Measurements from ENCODE around the gene DIDO1.
A peak's percentile ranks its signal among the peaks of the same experiment; 100 is the strongest.

DIDO1 gene

GRCh38 chr20:62895539-62895938 is 30.8 kb downstream of the DIDO1 start:
- DNase-seq (ENCODE audit: low read depth in 2 of 2): no peak

DNA sequence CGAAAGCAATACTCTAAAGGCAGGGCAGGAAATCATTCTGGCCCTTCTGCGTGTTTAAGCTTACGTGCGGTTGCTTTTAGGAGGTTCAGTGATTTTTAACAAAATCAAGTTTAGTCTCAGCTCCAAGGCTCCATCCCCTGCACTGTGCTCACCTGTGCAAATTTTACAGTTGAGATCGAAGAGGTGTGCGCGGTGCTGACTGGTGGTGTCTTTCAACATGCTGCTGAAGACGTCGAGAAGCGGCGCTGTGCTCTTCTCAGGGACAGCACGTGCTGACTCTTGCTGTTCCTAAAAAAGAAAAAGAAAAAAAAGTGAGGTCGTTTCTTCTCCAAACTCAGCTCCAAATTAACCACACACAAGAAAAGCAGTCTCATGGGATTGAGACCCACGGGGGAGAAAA is 32.0 kb downstream of the DIDO1 start:
- DNase-seq (ENCODE audit: low read depth in 2 of 2): no peak

DNA sequence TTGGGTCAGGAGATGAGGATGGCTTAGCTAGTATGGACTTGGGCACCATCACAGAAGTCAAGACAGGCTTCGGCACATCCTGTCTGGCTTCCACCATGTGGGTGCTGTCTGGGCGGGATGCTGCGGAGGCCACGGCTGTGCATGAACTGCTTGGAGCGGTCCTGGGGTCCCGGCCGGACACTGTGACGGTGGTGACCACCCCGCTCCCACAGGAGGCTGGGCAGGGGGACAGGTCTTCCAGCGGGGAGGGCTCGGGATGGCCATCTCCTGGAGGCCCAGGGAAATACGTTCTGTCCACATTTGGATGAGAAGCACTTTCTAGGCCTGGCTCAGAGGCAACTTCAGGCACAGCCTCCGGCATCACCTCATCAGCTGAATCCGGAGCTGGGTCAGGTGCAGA is 32.6 kb downstream of the DIDO1 start:
- DNase-seq (ENCODE audit: low read depth in 2 of 2): no peak

- no peak for DNase-seq (ENCODE audit: low read depth in 2 of 2)
These were observed 33.7 kb downstream of the DIDO1 start for GRCh38 chr20:62892348-62893304.

DNA sequence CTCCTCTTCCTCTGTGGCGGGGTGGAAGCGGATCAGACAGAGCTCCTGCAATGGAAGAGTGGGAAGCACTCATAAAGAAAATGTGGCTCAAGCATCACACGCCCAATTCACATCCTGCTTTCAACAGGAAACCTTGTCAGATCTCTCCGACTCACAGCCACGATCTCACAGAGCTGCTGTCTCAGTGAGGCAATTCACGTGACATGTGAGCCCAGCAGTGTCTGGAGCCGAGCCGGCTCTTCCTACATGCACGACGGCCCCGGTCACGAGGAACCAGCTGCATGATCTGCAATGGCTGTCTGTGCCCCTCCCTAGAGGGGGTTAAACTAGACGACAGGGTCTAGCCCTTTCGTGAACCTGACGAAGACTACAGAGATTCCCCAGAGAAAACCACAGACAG is 35.2 kb downstream of the DIDO1 start:
- peak in 1 of 2 donors; percentile 27 for DNase-seq (ENCODE audit: low read depth in 2 of 2)

- DNase-seq (ENCODE audit: low read depth in 2 of 2): no peak
These were observed 35.9 kb downstream of the DIDO1 start for GRCh38 chr20:62890444-62890843.

GRCh38 chr20:62889871-62890270 is 36.4 kb downstream of the DIDO1 start:
- DNase-seq (ENCODE audit: low read depth in 2 of 2): no peak

DNA sequence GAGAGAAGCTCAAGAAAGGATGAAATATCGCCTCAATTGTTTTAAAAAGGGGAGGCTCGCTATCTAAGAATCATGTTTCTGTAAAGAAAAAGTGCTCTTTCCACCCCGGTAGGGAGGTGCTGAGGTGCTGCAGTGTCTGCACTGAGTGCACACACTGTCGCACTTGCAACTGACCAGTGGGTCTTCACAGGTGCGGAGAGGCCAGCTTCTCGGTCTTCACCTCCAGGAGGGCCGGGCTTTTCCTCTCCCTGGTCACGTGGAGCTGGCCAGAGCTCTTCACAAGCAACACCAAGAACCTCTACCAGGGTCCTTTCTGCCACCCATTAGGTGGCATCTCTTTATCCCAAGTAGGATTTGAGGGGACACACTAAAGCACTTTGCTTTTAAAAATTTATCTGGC is 36.9 kb downstream of the DIDO1 start:
- DNase-seq (ENCODE audit: low read depth in 2 of 2): no peak

GRCh38 chr20:62888910-62889309 is 37.4 kb downstream of the DIDO1 start:
- no peak for DNase-seq (ENCODE audit: low read depth in 2 of 2)

GRCh38 chr20:62888406-62888805 is 37.9 kb downstream of the DIDO1 start:
- no peak for DNase-seq (ENCODE audit: low read depth in 2 of 2)

DNA sequence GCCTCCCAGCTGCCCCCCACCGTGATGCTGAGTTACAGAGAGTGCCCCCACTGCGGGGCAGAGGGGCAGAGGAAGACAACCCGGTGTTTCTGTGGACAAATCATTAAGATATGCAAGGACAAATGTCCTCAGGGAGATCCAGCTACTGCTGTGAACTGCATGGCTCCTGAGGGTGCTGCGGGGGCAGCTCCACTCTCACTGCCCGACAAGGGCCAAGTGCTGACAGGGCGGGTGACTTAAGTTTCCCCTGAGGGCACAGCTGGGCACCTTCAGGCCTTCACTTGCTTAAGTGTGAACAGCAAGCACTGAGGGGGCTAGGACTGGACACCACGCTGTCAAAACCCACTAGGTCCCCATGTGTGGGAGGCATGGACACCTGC is 38.5 kb downstream of the DIDO1 start:
- no peak for DNase-seq (ENCODE audit: low read depth in 2 of 2)

DNA sequence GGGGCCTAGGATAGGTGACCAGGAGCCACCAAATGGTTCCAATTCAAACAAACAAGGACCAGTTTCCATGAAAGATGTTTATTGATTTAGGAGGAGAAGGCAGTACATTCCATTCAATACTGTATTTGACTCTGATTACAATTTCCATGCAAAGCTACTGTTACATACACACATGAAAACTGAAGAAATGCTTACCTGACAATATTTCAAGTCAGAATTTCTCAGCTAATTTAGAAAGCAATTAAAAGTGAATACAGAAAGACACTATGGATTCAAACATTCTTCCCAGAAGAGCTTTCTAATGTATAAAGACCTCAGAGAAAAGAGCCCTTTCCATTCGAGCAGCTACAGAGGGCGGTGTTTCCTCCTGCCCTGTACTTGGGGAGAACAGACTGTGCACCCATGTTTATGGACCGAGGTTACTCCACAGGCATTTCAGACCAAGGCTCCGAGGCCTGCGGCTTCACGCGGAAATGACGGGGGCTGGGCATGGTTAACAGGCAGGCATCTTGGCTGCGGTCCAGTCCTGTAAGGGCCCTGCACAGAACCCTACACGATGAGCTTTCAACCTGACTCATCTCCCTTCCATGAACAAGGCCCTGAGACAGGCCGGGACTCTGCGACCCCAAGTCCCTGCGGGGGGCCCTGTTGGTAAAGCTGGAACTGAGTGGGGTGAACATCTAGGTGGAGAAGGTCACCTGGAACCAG is 39.0 kb downstream of the DIDO1 start:
- no peak for DNase-seq (ENCODE audit: low read depth in 2 of 2)

GRCh38 chr20:62886709-62887058 is 39.6 kb downstream of the DIDO1 start:
- DNase-seq (ENCODE audit: low read depth in 2 of 2): no peak

GRCh38 chr20:62885896-62886708 is 40.2 kb downstream of the DIDO1 start:
- no peak for DNase-seq (ENCODE audit: low read depth in 2 of 2)

- no peak for DNase-seq (ENCODE audit: low read depth in 2 of 2)
These were observed 41.0 kb downstream of the DIDO1 start for GRCh38 chr20:62885046-62885895.

DNA sequence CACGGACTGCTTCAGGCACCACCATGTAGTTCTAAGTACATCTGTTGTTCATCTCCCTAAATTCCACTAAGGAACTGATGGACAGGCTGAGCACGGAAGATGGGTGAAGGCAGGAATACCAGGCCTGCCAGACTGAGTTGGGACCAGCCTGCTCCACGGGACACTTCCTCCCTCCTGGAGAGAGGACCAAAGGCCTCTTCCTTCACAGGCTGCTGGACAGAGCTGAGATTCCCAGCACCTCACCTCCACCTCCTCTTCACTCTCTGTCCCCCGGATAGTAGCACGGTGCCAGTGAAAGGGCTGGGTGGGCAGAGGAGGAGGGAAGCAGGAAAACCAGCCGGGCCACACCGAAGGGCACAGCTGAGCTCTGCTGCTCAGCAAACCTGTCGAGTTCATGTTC is 41.7 kb downstream of the DIDO1 start:
- DNase-seq (ENCODE audit: low read depth in 2 of 2): no peak

- DNase-seq (ENCODE audit: low read depth in 2 of 2): no peak
These were observed 43.9 kb downstream of the DIDO1 start for GRCh38 chr20:62882426-62882825.

DNA sequence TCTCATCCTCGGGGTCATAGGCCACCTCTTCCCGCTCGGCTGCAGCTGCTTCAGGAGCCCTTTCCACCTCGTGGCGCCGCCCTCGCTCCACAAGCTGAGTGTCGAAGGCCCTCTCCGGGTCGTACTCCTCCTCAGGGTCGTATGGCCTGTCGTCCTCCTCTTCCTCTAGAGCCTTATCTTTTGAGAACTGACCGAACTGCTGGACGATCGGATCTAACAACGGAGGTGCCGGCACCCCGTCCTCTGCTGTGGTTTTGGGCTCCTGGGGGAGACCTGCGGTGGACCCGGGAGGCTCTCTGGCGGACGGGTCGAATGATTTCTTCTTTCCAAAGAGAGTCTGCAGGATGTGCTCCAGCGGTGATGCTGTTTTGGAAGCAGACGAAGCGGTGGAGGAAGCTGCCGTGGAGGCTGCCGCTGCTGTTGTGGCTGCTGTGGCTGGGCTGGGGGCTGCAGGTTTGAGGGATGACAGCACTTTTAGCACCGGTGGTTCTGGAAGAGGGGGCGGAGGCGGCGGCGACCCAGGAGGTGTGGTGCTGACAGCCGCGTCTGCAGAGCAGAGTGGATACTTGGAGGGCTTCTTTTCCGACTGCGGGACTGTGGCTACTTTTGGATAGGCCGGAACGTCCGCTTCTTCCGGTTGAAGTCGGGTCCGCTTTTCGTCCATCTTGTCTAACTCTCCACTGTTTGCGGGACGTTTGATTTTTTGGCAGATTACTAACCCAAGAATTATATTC is 44.5 kb downstream of the DIDO1 start:
- no peak for DNase-seq (ENCODE audit: low read depth in 2 of 2)

DNA sequence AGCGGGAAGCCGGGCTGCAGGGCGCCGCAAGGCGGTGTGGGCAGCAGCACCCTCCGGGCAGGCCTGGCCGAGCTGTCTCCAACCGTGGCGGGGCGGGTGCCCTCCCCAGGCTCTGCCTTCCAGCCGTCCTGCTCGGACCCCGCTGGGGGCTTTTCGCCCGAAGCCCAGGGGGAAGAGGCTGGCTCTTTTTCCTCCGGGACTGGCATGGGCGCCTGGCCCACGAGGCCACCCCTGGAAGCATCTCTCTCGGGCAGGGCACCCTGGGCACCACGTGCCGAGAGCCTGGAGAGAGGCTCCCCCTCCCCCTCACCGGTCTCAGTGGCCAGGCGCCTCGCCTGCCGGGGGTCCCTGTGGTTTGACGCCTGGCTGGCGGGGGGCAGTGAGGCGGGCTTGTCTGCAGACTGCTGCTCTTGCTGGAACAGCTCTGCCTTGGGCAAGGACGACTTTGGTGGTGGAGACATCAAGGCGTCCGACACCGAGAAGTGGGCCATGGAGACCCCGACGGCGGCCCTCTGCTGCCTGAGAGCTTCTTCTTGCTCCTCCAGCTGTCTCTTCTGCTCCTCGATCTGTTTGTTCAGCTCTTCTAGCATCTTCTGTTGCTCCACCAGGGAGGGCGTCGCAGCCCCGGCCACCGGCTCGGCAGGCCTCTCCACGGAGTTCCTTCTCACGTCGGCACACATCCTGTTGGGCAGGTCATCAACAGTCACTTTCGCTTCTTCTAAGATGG is 45.2 kb downstream of the DIDO1 start:
- DNase-seq (ENCODE audit: low read depth in 2 of 2): no peak

All from stimulated activated CD4-positive, alpha-beta T cell treated with anti-CD3 and anti-CD28 coated beads, Interleukin-1b, Interleukin-23, amount 100 ng/mL, for 1 hour (primary cell).